Hepatocyte (in vitro differentiated cells): ENCODE measurements around the gene STK39. TPM values are rescaled to one million over a fixed set of nuclear protein-coding genes. Genes with fewer than 3 reads are reported as not detected.

Experiments used
- DNase-seq: peaks from one replicate; pipeline ENCODE4 v3.0.0-alpha.2; 2016; ENCODE audit warnings: low spot score
- H2AFZ ChIP-seq: fragments of 200-600 bp; sonication (generic); 2 replicates; pipeline ENCODE4 v1.6.0; 2016; ENCODE audit warnings: antibody characterized with exemption, mild to moderate bottlenecking
- H3K27ac ChIP-seq: fragments of 200-600 bp; sonication (generic); 2 replicates; pipeline ENCODE4 v1.5.1; 2016; ENCODE audit warnings: mild to moderate bottlenecking
- H3K27me3 ChIP-seq: fragments of 200-600 bp; sonication (generic); 2 replicates; pipeline ENCODE4 v1.6.1; 2016
- H3K36me3 ChIP-seq: fragments of 200-600 bp; sonication (generic); replicated peaks from 2 replicates; pipeline ENCODE4 v1.5.1; 2016; ENCODE audit warnings: low read depth; ENCODE audit not compliant: insufficient read depth
- H3K4me1 ChIP-seq: fragments of 200-600 bp; sonication (generic); 2 replicates; pipeline ENCODE4 v1.5.1; 2016; ENCODE audit warnings: mild to moderate bottlenecking, moderate library complexity; ENCODE audit not compliant: insufficient read depth
- H3K4me2 ChIP-seq: fragments of 200-600 bp; sonication (generic); 2 replicates; pipeline ENCODE4 v1.6.0; 2016
- H3K4me3 ChIP-seq: fragments of 200-600 bp; sonication (generic); 2 replicates; pipeline ENCODE4 v1.5.1; 2016; ENCODE audit warnings: mild to moderate bottlenecking
- H3K79me2 ChIP-seq: fragments of 200-600 bp; sonication (generic); 2 replicates; pipeline ENCODE4 v1.6.0; 2017; ENCODE audit warnings: mild to moderate bottlenecking
- H3K9me2 ChIP-seq: fragments of 200-600 bp; sonication (generic); replicated peaks from 2 replicates; pipeline ENCODE4 v1.6.0; 2017; ENCODE audit warnings: mild to moderate bottlenecking; ENCODE audit not compliant: insufficient read depth
- H3K9me3 ChIP-seq: fragments of 200-600 bp; sonication (generic); 2 replicates; pipeline ENCODE4 v1.5.1; 2016; ENCODE audit warnings: low read depth, mild to moderate bottlenecking
- H4K20me1 ChIP-seq: fragments of 200-600 bp; sonication (generic); 2 replicates; pipeline ENCODE4 v1.6.0; 2016; ENCODE audit warnings: mild to moderate bottlenecking; ENCODE audit not compliant: insufficient read depth, poor library complexity, severe bottlenecking
- CTCF ChIP-seq: fragments of 200-600 bp; sonication (generic); IDR thresholded peaks from 2 replicates; pipeline ENCODE4 v1.5.1; 2016; ENCODE audit warnings: antibody characterized with exemption, mild to moderate bottlenecking; ENCODE audit not compliant: poor library complexity
- EZH2 ChIP-seq: fragments of 200-600 bp; sonication (generic); IDR thresholded peaks from 2 replicates; pipeline ENCODE4 v1.6.1; 2016; ENCODE audit warnings: antibody characterized with exemption, mild to moderate bottlenecking, borderline replicate concordance
- EZH2phosphoT487 ChIP-seq: fragments of 200-600 bp; sonication (generic); IDR thresholded peaks from one replicate; pipeline ENCODE4 v1.6.1; 2018; ENCODE audit warnings: antibody characterized with exemption, mild to moderate bottlenecking, low read depth, moderate library complexity; ENCODE audit not compliant: unreplicated experiment, severe bottlenecking
- WGBS: methylation state at CpG from one replicate; pipeline ENCODE4 v1.1.6; 2016; ENCODE audit warnings: low lambda C conversion rate; ENCODE audit errors: missing lambda C conversion rate; 5-methylcytosine and 5-hydroxymethylcytosine counted together
- polyA plus RNA-seq: library from polyadenylated mRNA; unstranded; fragments of >200 nt; fragmentation: Nextera tagmentation; extraction: Ambion mirVana; gene quantifications from 2 replicates; pipeline ENCODE4 v1.2.1, GENCODE V29; 2016
- total RNA-seq: library from RNA; depleted of rRNA; stranded (reverse); fragments of >200 nt; gene quantifications from 2 replicates; pipeline ENCODE4 v1.2.3, GENCODE V29; 2014

The STK39 gene
- total and polyA plus RNA-seq, 2 experiments from 2014 or later = 26.9 to 39.4 TPM

- no peaks in the 10 kb centered on the region for H3K9me2 ChIP-seq
- TF ChIP-seq EZH2 (no peak), CTCF (peak; percentile 0), EZH2phosphoT487 (no peak)
- no peak overlapping the region for H3K4me3 ChIP-seq
- WGBS = 96% methylated on average over 3 of the region's 3 CpGs
- no peaks in the 10 kb centered on the region for H3K36me3 ChIP-seq
- no peaks in the 10 kb centered on the region for H4K20me1 ChIP-seq
- H3K27ac ChIP-seq = no peak overlapping the region
- no peak for DNase-seq
- no peaks in the 10 kb centered on the region for H3K4me1 ChIP-seq
- H3K4me2 ChIP-seq = no peak overlapping the region
- no peaks in the 10 kb centered on the region for H3K9me3 ChIP-seq
- H2AFZ ChIP-seq = no peak overlapping the region
- H3K79me2 ChIP-seq = no peaks in the 10 kb centered on the region
- no peaks in the 10 kb centered on the region for H3K27me3 ChIP-seq
These were observed 126.7 kb downstream of the STK39 start for GRCh38 chr2:168120730-168121129.

- Histone ChIP-seq H2AFZ (no peak overlapping the region), H3K79me2 (no peaks in the 10 kb centered on the region), H3K4me2 (no peak overlapping the region), H3K27ac (no peak overlapping the region), H3K27me3 (no peaks in the 10 kb centered on the region), H3K9me2 (no peaks in the 10 kb centered on the region), H3K4me3 (no peak overlapping the region), H3K4me1 (no peaks in the 10 kb centered on the region), H4K20me1 (no peaks in the 10 kb centered on the region), H3K9me3 (no peaks in the 10 kb centered on the region), H3K36me3 (no peaks in the 10 kb centered on the region)
- 91% methylated on average over 4 of the region's 4 CpGs for WGBS
- DNase-seq = no peak
- TF ChIP-seq CTCF = peak; percentile 5
- no peak for TF ChIP-seq EZH2phosphoT487
These were observed 127.1 kb downstream of the STK39 start for GRCh38 chr2:168120310-168120709.

DNA sequence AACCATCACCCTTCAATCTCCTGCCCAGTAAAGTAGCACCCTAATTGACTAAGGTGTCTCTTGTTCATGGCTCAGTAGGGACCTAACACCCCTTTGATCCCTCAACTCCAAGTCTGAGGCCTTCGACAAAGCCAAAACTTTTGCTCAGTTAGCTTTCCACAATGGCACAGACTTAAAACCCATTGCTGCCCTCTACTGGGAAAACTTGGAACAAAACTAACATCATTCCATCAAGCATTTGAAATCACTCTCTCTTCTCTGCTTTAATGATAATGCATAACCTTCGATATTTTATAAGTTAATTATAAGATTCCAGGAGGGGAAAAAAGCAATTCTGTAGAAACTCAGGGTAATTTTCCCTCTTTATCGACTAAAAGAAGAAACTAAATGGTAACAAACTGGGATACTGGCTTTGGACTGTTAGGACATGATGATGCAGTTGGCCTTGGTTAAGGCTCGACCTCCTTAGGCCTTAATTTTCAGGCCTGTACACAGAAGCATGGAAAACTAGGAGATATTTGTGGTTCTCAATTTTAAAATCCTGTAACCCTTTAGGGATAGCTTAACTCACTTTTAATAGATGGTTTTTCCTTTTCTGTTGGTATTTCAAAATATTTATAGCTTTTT, 127.8 kb downstream of the STK39 start:
- no peaks in the 10 kb centered on the region for H3K9me2 ChIP-seq
- 41% methylated on average over 4 of the region's 4 CpGs for WGBS
- no peaks in the 10 kb centered on the region for H3K9me3 ChIP-seq
- H3K27me3 ChIP-seq = no peaks in the 10 kb centered on the region
- H4K20me1 ChIP-seq = no peaks in the 10 kb centered on the region
- no peaks in the 10 kb centered on the region for H3K79me2 ChIP-seq
- H3K4me1 ChIP-seq = no peaks in the 10 kb centered on the region
- TF ChIP-seq CTCF = peak; percentile 64
- no peak for TF ChIP-seq EZH2
- TF ChIP-seq EZH2phosphoT487 = no peak
- H3K36me3 ChIP-seq = no peaks in the 10 kb centered on the region
- peak; percentile 75 for DNase-seq
- no peak overlapping the region for H3K4me2 ChIP-seq
- H3K4me3 ChIP-seq = no peak overlapping the region
- no peak overlapping the region for H2AFZ ChIP-seq
- no peak overlapping the region for H3K27ac ChIP-seq
